ENCODE measurements around the gene EXOC4. TPM values are rescaled to one million over a fixed set of nuclear protein-coding genes. Genes with fewer than 3 reads are reported as not detected.

Gene EXOC4
- total RNA-seq, 1 donor from 2014 or later: 145 TPM

DNA sequence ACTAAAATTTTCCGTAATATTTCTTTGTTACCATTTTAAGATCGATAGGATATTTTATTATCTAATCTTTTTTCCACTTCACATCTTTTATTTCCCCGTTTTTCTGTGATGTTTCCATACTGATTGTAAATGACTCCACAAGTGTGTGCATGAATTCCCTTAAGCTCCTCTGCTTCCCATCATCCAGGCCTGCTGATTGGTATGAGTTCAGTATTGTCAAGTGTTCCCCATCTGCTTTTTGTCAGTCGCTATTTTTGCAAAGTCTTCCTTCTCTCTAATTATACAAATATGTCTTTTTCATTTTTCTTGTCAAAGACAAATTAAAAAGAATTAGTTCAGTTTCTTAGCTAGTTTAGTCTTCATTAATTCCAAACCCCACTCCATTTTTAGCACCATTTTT lies 184.7 kb downstream of the EXOC4 start:
- Mint-ChIP-seq H3K4me3 (ENCODE audit: low read depth) (no peak overlapping the region), H3K9me3 (ENCODE audit: low read depth) (no peaks in the 10 kb centered on the region)

GRCh38 chr7:133442818-133443217 lies 189.9 kb downstream of the EXOC4 start:
- no peaks in the 10 kb centered on the region for H3K27me3 Mint-ChIP-seq
- peaks cover 10% of the 10 kb centered on the region for H3K4me1 Mint-ChIP-seq (ENCODE audit: low read depth)
- H3K27ac Mint-ChIP-seq: no peak overlapping the region
- no peaks in the 10 kb centered on the region for H3K9me3 Mint-ChIP-seq (ENCODE audit: low read depth)
- no peaks in the 10 kb centered on the region for H3K36me3 Mint-ChIP-seq (ENCODE audit: insufficient read depth)
- DNase-seq (ENCODE audit: low spot score, unreplicated experiment): no peak
- H3K4me3 Mint-ChIP-seq (ENCODE audit: low read depth): no peak overlapping the region
- TF ChIP-seq CTCF (IDR thresholded peaks at IDR 0.05; ENCODE audit: unreplicated experiment): no peak

More for the DNA sequence above, 184.7 kb downstream of the EXOC4 start:
- no peak overlapping the region for H3K27ac Mint-ChIP-seq
- peaks cover 8% of the 10 kb centered on the region for H3K4me1 Mint-ChIP-seq (ENCODE audit: low read depth)
- DNase-seq (ENCODE audit: low spot score, unreplicated experiment): no peak
- TF ChIP-seq CTCF (IDR thresholded peaks at IDR 0.05; ENCODE audit: unreplicated experiment): no peak
- H3K36me3 Mint-ChIP-seq (ENCODE audit: insufficient read depth): no peaks in the 10 kb centered on the region
- no peaks in the 10 kb centered on the region for H3K27me3 Mint-ChIP-seq

GRCh38 chr7:133445617-133446016 lies 192.7 kb downstream of the EXOC4 start:
- no peak overlapping the region for H3K27ac Mint-ChIP-seq
- no peaks in the 10 kb centered on the region for H3K36me3 Mint-ChIP-seq (ENCODE audit: insufficient read depth)

GRCh38 chr7:133448012-133448411 lies 195.1 kb downstream of the EXOC4 start:
- Mint-ChIP-seq H3K36me3 (ENCODE audit: insufficient read depth) (no peaks in the 10 kb centered on the region), H3K27me3 (no peaks in the 10 kb centered on the region), H3K27ac (no peak overlapping the region), H3K9me3 (ENCODE audit: low read depth) (no peaks in the 10 kb centered on the region), H3K4me3 (ENCODE audit: low read depth) (no peak overlapping the region), H3K4me1 (ENCODE audit: low read depth) (peaks cover 6% of the 10 kb centered on the region)
- no peak for DNase-seq (ENCODE audit: low spot score, unreplicated experiment)
- TF ChIP-seq CTCF (IDR thresholded peaks at IDR 0.05; ENCODE audit: unreplicated experiment): no peak

More at GRCh38 chr7:133445617-133446016, 192.7 kb downstream of the EXOC4 start:
- Mint-ChIP-seq H3K27me3 (no peaks in the 10 kb centered on the region), H3K4me1 (ENCODE audit: low read depth) (peaks cover 10% of the 10 kb centered on the region), H3K9me3 (ENCODE audit: low read depth) (no peaks in the 10 kb centered on the region), H3K4me3 (ENCODE audit: low read depth) (no peak overlapping the region)
- no peak for DNase-seq (ENCODE audit: low spot score, unreplicated experiment)
- TF ChIP-seq CTCF (IDR thresholded peaks at IDR 0.05; ENCODE audit: unreplicated experiment): no peak

DNA sequence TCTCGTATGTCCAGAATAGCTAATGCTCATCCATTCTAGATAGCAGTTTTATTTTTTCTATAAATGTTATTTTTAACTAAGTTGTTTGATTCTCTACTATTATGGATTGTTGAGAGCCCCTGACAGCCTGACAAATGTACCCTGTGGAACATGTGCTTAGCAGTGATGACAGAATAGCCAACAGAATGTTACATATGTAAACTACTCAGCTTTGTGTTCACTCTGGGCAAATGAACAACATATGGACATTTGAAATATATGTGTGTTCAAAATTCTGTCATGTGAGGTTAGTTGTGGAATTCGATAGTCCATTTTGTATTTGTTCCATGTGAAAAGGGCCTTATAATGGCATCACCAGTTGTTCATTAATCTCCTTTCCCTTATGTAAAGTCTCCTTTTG lies 199.7 kb downstream of the EXOC4 start:
- no peaks in the 10 kb centered on the region for H3K9me3 Mint-ChIP-seq (ENCODE audit: low read depth)
- no peak overlapping the region for H3K27ac Mint-ChIP-seq
- H3K36me3 Mint-ChIP-seq (ENCODE audit: insufficient read depth): no peaks in the 10 kb centered on the region
- no peak for DNase-seq (ENCODE audit: low spot score, unreplicated experiment)
- no peaks in the 10 kb centered on the region for H3K27me3 Mint-ChIP-seq
- no peak for TF ChIP-seq CTCF (IDR thresholded peaks at IDR 0.05; ENCODE audit: unreplicated experiment)
- H3K4me1 Mint-ChIP-seq (ENCODE audit: low read depth): peaks cover 5% of the 10 kb centered on the region
- H3K4me3 Mint-ChIP-seq (ENCODE audit: low read depth): no peak overlapping the region

All from progenitor cell of endocrine pancreas (in vitro differentiated cells).